GM21367 (cell line): ENCODE data around the gene FAM135A.
"Not testable (repeated sequence)": the region's sequence is repeated elsewhere in the genome, so short reads cannot be mapped to it uniquely, and the experiment has no call there.

Experiments used
- ATAC-seq: cut with Tn5 transposase; IDR thresholded peaks from one replicate; pipeline ENCODE4 v1.9.1; 2021; ENCODE audit not compliant: unreplicated experiment

Gene FAM135A

DNA sequence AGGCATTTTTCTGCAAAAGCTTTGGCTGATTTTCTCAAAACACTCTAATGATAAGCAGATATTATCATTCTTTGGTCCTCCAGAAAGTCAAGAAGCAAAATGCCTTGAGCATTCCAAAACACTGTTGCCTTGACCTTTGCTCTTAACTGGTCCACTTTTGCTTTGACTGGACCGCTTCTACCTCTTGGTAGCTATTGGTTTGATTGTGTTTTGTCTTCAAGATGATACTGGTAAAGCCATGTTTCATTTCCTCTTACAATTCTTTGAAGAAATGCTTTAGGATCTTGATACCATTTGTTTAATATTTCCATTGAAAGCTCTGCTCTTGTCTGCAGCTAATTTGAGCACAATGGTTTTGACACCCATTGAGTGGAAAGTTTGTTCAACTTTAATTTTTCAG, 117.8 kb downstream of the FAM135A start:
- ATAC-seq = no peak

DNA sequence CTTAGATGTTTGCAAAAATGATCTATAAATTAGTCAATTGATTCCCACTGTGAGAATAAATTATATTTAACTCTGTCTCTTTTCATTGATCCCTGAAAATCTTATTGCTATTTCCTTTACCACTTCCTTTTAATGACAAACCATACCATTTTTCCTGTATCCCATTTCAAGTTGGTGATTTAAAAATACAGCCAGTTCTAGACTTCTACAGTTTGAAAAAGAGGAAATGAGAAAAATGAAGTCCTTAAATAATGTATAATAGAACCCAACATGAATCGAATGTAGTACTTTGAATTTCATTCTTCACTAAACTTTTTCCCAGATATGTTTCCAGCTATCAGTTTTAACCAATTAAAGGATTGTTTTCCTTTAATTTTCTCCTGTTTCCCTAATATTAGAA, 124.0 kb downstream of the FAM135A start:
- ATAC-seq = no peak

DNA sequence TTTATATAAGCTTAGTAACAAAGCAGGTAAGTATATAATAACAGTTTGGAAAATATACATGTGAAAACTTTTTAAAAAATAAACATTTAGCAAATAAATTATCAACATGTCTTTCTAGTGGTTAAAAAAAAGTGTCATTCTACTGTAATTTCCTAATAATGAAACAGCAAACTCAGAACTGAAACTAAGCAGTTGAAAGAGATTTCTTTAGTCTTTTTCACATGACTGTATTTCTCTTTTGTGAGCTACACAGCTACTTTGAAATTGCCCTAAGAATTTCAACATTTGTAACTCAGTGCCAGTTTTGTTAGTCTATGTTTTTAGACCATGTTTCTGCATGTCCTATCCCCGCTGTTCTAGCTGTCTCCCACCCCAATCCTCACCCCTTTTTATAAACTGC, 125.1 kb downstream of the FAM135A start:
- peak; percentile 70 for ATAC-seq

DNA sequence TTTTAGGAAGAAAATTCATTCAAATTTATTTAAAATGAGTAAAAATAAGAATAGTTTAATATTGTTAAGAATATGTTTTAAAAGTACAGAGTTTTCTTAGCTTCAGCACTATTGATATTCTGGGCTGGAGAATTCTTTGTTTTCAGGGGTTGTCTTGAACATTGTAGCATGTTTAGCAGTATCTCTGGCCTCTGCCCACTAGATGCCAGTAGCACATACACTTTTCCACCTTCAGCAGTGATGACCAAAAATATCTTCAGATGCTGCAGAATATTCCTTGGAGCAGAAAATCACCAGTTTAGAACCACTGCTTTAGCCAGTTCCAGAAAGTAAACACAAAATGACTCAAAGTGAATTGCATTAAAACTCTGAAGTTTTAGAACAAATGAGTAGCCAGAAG, 134.0 kb downstream of the FAM135A start:
- no peak for ATAC-seq

DNA sequence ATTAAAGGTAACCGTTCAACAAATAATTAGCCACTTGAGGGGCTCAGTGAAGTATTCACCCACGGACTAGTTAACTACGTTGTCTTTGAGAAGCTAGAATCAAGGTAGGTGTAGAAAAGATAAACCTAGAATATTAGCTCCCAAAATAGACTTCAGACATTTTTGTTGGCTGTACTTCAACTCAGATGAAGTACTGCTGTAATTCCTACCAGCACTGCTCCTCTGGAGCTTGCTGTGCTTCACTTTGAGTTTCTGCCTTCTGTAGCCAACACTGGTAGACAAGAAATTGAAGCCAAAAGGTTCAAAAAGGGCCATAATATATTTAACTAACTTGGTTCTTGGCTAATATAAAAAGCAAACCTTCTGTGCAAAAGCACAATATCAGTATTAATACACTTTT, 134.6 kb downstream of the FAM135A start:
- no peak for ATAC-seq

DNA sequence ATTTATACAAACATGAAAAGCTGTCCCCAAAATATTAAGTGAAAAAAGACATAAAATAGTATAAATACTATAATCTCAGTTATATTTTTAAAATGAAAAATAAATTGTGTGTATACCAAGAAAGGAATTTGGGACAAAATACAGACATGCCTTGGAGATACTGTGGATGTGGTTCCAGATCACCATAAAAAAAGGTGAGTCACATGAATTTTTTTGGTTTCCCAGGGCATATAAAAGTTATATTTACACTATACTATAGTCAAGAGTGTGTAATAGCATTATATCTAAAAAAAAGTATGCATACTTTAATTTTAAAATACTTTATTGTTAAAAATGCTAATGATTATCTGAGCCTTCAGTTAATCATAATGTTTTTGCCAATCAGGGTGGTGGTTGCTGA, 136.0 kb downstream of the FAM135A start:
- no peak for ATAC-seq

DNA sequence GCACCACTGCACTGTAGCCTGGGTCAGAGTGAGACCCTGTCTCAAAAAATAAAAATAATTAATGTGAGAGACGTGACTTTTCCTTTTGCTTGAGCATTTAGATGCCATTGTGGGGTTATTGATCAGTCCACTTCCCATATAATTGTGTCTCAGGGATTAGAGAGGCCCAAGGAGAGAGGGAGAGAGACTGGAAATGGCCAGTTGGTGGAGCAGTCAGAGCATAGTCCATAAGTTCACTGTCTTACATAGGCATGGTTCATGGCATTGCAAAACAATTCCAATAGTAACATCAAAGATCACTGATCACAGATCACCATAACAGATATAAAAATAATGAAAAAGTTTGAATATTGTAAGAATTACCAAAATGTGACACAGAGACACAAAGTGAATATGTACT, 138.3 kb downstream of the FAM135A start:
- no peak for ATAC-seq

DNA sequence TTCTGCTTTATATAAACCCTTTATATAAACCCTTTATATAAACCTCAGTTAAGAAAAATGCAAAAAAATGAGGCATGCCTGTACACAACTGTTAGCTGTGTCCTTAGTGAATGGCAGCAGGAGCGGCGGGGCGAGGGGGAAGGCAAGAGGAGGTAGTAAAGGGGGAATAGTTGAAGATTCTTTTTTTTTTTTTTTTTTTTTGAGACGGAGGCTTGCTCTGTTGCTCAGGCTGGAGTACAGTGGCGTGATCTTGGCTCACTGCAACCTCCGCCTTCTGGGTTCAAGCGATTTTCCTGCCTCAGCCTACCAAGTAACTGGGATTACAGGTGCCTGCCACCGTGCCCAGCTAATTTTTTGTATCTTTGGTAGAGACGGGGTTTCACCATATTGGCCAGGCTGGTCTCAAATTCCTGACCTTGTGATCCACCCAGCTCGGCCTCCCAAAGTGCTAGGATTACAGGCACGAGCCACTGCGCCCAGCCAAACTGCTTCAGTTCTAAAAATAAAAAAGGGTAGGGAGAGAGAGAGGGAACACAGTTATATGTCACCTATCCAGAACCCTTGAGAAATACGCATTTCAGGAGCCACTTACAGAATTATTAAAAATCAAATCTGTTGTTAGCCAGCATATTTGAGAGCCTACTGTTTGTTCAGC, 139.1 kb downstream of the FAM135A start:
- not testable (repeated sequence) for ATAC-seq

DNA sequence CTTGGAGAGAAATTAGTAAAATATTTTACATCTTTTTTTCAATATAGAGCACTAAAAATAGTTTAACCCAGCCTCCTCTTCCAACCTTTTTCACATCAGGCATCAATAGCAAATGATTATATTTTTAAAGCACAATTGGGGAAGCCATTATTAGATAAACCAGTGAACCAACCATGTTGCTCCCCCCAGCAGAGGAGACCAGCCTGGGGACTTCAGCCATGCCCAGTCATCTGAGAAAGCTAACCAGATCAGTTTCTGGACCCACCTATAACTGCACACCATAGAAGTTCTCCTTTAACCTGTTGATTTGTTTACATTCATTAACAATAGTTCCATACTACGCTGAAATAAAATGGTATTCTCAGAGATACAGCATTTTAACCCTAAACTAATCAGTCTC, 139.7 kb downstream of the FAM135A start:
- no peak for ATAC-seq

DNA sequence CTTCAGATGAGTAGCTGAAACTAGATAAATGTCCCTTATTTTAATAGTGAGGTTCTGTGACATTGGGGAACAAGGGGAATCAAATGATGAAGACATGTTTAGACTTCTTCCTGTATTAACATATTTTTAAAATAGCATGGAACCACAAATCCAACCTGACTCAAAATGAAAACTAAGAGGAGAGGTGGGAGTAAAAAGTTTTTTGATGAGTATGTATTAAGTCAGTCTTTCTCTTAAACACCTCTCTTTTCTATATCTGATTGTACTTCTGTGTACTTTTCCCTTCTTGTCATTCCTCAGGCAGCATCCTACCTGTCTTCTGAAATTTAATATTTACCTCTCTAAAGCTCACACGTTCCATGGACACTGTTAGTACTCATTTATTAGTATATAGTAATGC, 144.7 kb downstream of the FAM135A start:
- ATAC-seq = no peak

DNA sequence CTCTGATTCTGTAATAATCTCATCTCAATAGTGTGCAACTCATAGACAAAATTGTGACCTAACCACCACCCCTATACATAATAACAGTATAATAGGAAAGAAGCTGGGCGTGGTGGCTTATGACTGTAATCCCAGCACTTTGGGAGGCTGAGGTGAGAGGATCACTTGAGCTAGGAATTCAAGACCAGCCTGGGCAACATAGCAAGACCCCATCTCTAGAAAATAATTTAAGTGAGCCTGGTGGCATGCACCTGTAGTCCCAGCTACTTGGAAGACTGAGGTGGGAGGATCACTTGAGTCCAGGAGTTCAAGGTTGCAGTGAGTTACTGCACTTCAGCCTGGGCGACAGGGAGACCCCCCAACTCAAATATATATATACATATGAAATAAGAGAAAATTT, 149.1 kb downstream of the FAM135A start:
- not testable (repeated sequence) for ATAC-seq

DNA sequence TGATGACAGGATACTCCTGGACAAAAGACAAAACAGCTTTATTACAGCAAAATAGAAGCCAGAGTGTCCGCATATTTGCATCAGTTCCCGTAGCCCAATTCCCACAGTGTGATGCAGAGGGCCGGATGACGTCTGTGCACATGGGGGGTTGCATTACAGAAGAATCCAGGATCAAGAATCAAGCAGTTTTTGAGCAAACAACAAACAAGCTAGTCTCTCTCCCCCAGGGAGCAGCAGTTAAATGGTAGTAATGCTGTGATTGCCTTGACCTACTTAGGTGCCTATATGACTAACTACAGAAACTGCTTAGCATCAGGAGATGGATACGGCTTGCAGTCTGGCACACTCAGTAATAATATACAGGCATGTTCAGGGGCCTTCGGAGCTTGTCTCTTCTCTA, 150.2 kb downstream of the FAM135A start:
- no peak for ATAC-seq

DNA sequence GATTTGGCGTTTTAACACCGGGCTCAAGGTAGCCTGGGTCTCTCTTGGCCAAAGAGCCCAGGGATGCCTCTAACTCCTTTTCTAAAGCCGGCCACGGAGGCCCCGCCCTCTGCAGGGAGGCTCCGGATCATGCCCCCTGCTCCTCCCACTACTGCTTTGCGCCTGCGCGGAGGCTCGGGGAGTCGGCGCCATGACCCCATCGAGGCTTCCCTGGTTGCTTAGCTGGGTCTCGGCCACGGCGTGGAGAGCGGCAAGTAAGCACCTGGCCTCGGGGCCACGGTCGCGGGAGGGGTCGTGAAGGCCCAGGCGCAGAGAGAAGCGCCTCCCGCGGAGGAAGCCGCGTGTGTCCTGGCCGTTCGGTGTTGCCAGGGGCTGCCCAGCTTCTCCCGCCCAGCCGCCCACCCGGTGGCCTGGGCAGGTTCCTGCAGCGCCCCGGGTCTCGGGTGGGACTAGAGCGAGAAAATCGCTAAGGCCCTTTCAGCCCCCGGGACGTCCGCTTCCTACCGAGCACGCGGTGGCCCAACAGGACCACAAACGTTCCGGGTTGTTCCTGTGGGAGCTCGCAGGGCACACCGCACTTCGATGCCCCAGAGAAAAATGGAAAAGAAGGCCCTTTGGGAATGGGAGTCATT, 153.6 kb downstream of the FAM135A start, which contains the start of gene SDHAF4:
Gene SDHAF4, plus strand, starts transcription at position 180 of the 632 bp plus-strand sequence. Its CDS starts 11 bp downstream, at position 191.
- peak; percentile 98 for ATAC-seq

DNA sequence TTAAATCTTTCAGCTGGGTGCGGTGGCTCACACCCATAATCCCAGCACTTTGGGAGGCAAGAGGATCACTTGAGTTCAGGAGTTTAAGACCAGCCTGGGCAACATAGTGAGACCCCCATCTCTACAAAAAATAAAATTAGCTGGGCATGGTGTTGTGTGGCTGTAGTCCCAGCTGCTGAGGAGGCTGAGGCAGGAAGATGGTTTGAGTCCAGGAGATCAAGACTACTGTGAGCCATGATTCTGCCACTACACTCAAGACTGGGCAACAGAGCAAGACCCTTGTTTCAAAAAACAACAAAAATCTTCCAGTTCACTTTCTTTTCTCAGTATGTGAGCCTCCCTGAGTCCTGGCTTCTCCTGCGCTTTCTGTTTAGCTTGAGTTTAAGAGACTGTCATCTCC, 161.3 kb downstream of the FAM135A start:
- ATAC-seq = no peak

DNA sequence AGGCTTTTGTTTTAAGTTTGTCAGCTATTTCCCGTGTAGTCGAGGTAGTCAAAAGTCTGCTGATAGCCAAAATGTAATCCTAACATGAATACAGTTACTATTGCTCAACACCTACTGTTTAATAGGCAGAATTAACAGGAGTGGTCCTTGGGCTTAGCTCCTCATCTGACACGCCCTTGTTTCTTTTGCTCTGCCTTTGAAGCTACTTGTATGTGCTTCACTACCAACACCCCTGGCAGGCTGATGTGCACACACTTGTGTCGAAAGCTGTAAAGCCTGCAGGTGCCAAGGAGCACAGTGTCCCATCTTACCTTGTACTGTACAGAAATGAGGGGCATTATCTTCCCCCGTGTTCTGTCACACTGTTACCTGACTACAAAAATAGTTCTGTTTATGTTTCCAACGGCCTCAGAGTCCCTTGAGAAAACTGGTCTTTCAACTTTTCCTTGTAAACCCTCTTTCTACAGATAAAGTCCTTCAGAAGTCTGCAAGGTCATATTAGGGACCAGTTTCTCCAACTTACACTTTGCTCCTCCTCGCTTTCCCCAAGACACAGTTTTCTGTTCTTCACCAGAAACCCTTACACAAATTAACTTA, 162.7 kb downstream of the FAM135A start:
- no peak for ATAC-seq

DNA sequence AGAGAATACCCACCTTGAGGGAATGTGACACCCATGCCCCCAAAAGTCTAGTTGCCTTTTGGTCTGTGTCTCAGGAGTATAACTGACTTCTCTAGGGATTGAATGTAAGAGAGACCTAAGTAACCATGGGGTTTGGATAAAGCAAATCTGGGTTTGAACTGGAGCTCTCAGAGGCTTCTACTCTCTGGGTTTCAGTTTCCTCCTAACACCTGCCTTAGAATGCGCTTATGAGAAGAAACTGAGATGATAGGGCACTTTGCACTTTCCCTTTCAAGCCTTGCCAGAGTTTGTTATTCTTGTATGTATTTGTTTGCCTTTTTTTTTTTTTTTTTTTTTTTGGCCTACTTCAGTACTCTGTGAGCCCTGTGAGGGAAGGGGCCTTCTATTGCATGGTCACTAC, 172.8 kb downstream of the FAM135A start:
- ATAC-seq = peak; percentile 97

DNA sequence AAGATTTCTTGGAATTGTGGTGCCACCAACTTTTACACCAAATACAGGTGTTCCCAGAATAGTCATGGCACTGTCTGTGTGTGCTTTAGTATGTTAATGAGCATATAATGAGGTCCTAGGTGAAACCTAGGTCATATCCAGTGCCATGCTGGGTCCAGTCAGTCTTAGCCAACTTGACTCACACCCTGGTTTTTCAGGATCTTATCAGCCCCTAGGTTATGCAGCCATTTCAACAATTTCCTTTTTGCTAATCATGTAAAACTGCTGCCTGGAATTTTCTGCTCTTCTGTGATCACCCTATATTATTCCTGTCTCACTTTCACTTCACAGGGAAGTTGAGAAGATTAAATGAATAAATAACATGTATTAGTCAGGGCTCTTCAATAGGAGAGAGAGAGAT, 177.1 kb downstream of the FAM135A start:
- no peak for ATAC-seq

DNA sequence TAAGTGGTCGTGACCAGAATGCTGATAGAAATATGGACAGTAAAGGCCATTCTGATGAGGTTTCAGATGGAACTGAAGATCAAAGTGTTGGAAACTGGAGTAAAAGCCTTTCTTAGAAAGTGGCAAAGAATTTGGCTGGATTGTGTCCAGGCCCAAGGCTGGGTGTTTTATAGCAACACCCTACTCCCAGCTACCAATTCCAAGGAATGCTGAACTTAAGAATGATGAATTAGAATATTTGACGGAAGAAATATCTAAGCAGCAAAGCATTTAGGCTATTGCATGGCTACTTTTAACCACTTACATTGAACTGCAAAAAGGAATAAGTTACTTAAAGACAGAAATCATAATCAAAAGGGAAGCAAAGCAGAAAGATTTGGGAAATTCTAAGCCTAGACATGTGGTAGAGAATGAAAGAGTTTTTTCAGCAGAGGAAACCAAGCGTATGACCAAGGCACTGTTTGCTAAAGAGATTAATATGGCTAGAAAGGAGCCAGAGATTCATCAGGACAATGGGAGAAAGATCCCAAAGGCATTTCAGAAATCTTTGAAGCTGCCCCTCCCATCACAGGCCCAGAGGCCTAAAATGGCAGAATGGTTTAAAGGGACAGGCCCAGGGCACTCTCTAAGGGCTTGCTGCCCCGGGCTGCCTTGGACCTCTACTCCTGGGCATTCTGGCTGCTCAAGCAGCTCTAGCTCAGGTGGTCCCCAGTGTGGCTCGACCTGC, 179.2 kb downstream of the FAM135A start:
- ATAC-seq = no peak

DNA sequence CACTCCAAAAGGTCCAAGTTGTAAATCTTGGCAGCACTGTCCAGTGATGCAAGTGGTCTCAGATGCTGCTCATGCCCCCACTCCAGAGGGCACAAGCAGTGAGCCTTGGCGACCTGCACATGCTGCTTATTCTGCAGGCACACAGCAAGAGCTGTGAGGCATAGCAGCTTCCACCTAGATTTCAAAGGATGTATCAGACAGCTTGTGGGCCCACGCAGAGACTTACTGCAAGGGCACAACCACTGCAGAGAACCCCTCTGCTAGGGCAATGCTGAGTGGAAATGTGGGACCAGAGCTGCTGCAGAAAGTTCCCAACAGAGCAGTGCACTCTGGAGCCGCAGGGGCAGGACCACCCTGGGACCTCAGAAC, 179.8 kb downstream of the FAM135A start:
- ATAC-seq = no peak

DNA sequence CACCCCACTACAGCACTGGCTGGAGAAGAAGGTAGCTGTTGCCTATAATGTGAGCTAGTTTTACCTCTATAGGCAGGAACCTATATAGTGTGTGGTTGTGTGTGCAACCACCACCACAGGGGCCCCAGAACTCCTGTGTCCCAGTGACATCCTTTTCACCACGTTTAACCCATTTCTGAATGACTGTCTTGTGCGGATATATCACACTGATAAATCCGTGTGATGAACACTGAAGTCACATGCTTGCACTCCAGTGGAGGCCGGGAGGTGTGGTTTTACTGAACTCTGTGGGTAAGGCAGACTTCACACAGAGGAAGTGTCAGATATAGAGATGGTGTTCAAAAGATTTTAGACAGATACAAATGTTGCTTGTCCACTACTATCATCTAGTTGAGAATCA, 185.9 kb downstream of the FAM135A start:
- no peak for ATAC-seq

DNA sequence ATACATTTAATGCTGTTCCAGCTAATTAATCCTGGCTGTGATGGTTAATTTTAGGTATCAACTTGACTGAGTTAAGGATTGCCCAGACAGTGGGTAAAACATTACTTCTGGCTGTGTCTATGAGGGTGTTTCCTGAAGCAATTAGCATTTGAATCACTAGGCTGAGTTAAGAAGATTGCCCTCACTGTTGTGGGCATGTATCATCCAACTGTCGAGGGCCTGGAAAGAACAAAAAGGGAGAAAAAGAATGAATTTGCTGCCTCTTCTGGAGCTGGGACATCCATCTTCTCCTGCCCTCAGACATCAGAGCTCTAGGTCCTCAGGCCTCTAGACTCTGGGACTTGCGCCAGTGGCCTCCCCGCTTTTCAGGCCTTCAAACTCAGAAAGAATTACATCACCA, 187.7 kb downstream of the FAM135A start:
- ATAC-seq = no peak

DNA sequence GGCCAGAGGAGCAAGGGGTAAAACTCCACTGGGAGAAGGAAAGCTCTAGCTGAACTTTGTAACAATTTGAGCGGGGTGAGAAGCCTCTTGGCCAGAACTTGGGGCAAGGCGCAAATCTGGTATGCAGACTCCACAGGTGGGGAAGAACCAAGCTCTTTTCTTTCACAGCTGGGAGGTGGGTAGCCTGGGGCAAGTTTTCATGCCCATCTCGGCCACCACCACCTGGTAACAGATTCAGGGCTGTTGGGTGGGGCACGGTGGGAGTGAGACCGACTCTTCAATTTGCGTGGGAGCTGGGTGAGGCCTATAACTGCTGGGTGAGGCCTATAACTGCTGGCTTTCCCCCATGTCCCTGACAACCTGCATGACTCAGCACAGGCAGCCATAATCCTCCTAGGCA, 190.9 kb downstream of the FAM135A start:
- no peak for ATAC-seq
